ENCODE results near the gene ALX3.
"Not testable (repeated sequence)": the region's sequence is repeated elsewhere in the genome, so short reads cannot be mapped to it uniquely, and the experiment has no call there.

ALX3 gene

DNA sequence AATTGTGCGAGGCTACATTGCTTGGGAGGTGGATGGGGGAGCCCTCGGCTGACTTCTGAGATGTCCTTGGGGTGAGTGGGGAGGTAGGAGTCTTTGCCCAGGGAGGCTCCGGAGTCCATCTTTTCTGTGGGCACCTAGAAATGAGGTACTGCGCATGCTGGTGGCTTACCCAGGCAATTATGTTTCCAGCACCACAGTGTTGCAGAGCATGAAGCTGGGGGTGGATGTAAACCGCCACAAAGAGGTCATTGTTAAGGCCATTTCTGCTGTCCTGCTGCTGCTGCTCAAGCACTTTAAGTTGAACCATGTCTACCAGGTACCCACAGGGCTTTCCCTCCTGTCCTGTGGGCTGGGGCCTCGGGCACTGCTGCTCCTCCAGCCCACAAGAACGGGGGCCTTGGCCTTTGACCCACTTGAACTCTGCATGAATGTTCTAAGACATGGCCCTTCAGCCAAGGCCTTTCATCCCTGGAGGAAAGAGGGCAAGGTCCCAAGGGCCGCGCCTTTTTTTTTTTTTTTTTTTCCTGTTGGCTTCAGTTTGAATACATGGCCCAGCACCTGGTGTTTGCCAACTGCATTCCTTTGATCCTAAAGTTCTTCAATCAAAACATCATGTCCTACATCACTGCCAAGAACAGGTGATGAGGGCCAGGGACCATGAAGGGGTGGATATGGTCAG, 21.4 kb downstream of the ALX3 start:
- no peaks in the 10 kb centered on the region for H3K4me1 Mint-ChIP-seq
- no peaks in the 10 kb centered on the region for H3K9me3 Mint-ChIP-seq
- no peak overlapping the region for H3K4me3 Mint-ChIP-seq
- DNase-seq (no peak), ATAC-seq (no peak)
- H3K27ac Mint-ChIP-seq = peak overlapping the region in 1 of 2 donors; percentile 16
- H3K27me3 Mint-ChIP-seq = no peaks in the 10 kb centered on the region

DNA sequence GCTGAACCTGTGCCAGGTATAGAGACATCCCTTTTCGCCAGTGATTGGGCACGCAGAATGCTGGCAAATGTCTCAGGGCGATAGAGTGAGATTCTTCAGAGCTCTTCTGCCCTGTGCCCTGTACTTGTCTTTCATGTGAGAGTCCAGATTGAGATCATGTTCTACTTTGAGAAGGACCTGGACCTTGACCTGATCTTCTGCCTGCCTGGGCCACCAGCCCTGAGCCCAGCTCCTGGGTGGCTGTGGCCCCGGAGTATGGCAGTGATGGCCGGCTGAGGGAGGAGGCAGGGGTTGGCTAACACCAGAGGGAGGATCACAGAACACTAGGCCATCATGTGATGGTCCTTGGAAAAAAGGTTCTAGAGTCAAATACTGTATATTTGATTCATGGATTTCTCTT, 22.2 kb downstream of the ALX3 start:
- H3K27ac Mint-ChIP-seq = no peak overlapping the region
- H3K27me3 Mint-ChIP-seq = no peaks in the 10 kb centered on the region
- H3K9me3 Mint-ChIP-seq = no peaks in the 10 kb centered on the region

DNA sequence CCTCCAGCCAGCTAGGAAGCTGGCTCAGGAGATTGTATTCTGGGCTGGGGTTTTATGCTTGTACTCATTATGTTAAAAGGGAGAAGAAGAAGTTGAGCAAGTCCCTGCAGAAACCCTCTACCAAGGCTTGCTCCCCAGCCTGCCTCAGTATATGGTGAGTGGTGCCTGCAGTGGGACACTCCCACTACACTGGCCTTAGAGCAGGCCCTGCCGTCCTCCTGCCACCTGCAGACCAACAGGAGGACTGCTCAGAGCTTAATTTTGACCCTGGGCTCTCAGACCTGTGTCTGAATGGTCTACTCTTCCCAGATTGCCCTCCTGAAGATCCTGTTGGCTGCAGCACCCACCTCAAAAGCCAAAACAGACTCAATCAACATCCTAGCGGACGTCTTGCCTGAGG, 23.0 kb downstream of the ALX3 start:
- H3K4me1 Mint-ChIP-seq = no peaks in the 10 kb centered on the region
- no peak for ATAC-seq
- H3K4me3 Mint-ChIP-seq = no peak overlapping the region
- H3K27ac Mint-ChIP-seq = no peak overlapping the region
- DNase-seq = no peak
- H3K27me3 Mint-ChIP-seq = no peaks in the 10 kb centered on the region
- no peaks in the 10 kb centered on the region for H3K9me3 Mint-ChIP-seq

More for the DNA sequence above, 22.2 kb downstream of the ALX3 start:
- no peak for ATAC-seq
- H3K4me1 Mint-ChIP-seq = no peaks in the 10 kb centered on the region
- no peak for DNase-seq
- no peak overlapping the region for H3K4me3 Mint-ChIP-seq

DNA sequence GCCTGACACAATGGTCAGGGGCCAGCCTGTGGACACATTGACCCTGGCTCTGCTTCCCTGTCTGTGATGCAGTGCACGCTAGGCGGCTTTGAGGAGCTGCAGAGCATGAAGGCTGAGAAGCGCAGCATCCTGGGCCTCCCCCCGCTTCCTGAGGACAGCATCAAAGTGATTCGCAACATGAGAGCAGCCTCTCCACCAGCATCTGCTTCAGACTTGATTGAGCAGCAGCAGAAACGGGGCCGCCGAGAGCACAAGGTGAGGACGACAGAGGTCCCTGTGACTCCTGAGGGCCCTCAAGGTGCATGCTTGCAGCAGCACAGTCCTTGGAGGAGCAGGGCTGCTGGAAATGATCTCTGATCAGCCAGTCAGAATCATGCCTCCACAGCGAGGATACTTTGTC, 27.5 kb downstream of the ALX3 start:
- ATAC-seq (no peak), DNase-seq (no peak)
- no peak overlapping the region for H3K4me3 Mint-ChIP-seq
- no peaks in the 10 kb centered on the region for H3K9me3 Mint-ChIP-seq
- H3K4me1 Mint-ChIP-seq = peaks cover 18% of the 10 kb centered on the region
- no peaks in the 10 kb centered on the region for H3K27me3 Mint-ChIP-seq
- H3K27ac Mint-ChIP-seq = no peak overlapping the region

DNA sequence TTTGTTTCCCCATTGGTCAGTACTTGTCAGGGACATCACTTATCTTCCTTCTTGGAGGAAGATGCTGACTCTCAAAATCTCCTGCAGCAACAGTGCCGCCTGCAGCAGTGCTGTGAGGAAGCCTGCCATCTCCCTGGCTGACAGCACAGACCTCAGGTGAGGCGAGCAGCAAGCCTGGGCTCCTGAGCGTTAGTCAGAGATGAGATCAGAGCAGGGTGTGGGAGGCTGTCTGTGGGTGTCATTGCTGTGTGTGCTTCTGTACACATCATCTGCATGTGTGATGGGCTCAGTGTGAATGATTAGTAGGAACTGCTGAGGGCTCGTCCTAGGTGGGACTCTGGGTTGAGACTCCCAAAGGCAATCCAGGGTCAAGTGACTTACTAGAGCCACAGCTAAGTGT, 29.9 kb downstream of the ALX3 start:
- peak overlapping the region in 1 of 2 donors; percentile 80 for H3K27ac Mint-ChIP-seq
- DNase-seq (no peak), ATAC-seq (peak; percentile 39)
- no peak overlapping the region for H3K4me3 Mint-ChIP-seq
- no peaks in the 10 kb centered on the region for H3K9me3 Mint-ChIP-seq
- no peaks in the 10 kb centered on the region for H3K27me3 Mint-ChIP-seq
- H3K4me1 Mint-ChIP-seq = peaks cover 30% of the 10 kb centered on the region

DNA sequence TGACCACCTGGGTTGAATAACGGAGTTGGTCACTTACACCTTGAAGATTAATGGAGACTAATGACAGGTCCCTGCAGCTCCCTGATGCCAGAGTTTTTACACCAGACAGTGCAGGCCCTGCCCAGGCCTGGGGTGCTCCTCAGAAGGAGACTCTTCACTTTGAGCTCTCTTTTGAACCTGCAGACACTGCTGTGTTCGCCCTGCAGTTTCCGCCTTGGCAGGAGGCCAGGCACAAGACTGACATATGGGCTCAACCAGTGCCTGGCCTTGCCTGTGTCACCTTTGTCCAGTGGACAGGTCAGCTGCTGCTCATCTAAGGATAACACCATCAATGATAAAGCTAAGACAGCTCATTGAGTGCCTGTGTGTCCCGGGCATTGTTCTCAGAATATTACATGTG, 30.8 kb downstream of the ALX3 start:
- ATAC-seq (no peak), DNase-seq (no peak)
- no peak overlapping the region for H3K4me3 Mint-ChIP-seq
- no peaks in the 10 kb centered on the region for H3K27me3 Mint-ChIP-seq
- no peaks in the 10 kb centered on the region for H3K9me3 Mint-ChIP-seq
- H3K4me1 Mint-ChIP-seq = peaks cover 37% of the 10 kb centered on the region
- peak overlapping the region in 1 of 2 donors; percentile 34 for H3K27ac Mint-ChIP-seq

DNA sequence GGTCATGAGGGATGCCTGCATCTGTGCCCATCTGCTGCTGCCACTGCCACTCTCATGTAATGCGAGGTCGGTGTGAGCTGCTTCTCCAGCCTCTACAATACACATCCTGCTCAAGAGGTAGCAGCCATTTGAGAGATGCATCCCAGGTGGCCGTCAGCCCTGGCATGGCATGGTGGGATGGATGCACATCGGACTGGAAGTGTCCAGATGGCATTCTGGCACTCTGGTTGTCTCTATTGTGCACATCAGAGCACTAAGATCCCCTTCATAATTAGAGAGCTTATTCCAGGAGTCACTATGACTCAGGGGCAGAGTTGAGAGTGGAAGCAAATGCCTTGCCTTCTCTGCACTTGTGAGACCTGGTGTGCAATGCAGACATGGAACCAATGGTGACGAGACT, 32.2 kb downstream of the ALX3 start:
- no peak for DNase-seq
- no peak overlapping the region for H3K4me3 Mint-ChIP-seq
- no peak overlapping the region for H3K27ac Mint-ChIP-seq
- peaks cover 45% of the 10 kb centered on the region for H3K4me1 Mint-ChIP-seq
- H3K9me3 Mint-ChIP-seq = no peaks in the 10 kb centered on the region
- no peaks in the 10 kb centered on the region for H3K27me3 Mint-ChIP-seq
- no peak for ATAC-seq

DNA sequence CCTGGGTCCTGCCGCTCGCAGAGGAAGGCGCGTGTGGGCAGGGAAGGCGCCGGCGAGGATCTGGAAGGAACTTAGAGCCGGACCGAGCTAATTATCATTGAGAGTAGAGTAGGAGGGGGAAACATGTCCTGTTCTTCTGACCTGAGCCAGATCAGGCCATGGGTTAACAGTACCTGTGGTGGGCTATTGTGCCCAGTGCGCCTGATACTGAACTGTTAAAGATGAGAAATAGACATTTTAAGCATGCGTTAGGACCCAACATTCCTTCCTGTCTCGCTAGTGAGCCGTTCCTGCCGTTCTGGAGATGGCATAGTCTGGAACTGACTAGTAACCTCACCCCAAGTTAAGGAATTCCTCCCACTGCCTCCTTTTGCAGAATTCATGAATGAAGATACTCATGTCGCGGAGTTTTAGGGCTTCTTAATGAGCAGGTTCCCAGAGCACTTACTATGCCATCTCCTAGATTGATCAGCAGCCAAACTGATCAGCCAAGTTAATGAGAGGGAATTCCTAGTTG, 35.2 kb downstream of the ALX3 start:
- no peaks in the 10 kb centered on the region for H3K27me3 Mint-ChIP-seq
- peak overlapping the region; percentile 89 to 96 for H3K4me3 Mint-ChIP-seq
- ATAC-seq = no peak
- no peaks in the 10 kb centered on the region for H3K9me3 Mint-ChIP-seq
- no peak for DNase-seq
- H3K27ac Mint-ChIP-seq = peak overlapping the region; percentile 94 to 96
- peaks cover 62% of the 10 kb centered on the region for H3K4me1 Mint-ChIP-seq

DNA sequence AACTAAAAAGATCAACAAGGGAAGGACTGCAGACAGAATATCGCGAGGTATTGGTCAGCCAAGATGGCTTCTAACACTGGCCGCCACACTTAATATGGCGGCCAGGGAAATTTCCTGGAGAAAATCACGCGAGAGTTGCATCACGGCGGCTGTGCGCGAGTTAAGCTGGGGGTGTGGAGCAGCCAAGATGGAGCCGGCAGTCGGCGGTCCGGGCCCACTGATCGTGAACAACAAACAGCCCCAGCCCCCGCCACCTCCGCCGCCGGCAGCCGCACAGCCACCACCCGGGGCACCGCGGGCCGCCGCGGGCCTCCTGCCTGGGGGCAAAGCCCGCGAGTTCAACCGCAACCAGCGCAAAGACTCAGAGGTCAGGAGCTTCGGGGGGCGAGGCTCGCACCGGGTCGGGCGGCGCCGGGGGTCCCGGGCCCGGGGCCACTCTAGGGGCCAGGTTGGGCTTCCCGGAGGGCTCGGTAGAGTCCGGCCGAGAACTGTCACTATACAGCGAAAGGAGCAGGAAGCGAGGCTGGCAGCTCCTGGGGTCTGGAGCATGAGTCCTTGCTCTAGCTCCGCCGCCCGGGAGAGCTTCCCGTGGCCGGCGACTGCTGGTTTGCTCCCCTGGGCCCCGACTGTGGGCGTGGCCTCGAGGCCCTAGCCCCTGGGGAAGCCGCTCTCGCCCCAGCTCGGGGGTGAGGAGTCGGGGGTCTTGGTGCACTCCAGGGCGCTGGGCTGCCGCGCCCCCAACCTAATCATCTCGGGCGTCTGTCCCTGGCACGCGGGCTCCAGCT, 35.8 kb downstream of the ALX3 start, which contains the start of gene STRIP1:
STRIP1 (plus strand) TSS at position 174 of the 785 bp plus-strand sequence; CDS start at position 188, 14 bp downstream.
- Mint-ChIP-seq H3K27ac (peak within 1 kb of the TSS; percentile 94 to 96), H3K27me3 (no peaks in the 10 kb centered on the region), H3K4me3 (peak within 1 kb of the TSS; percentile 89 to 96), H3K9me3 (no peaks in the 10 kb centered on the region), H3K4me1 (peaks cover 56% of the 10 kb centered on the region)
- DNase-seq (peak; percentile 88 to 94), ATAC-seq (peak; percentile 95)

DNA sequence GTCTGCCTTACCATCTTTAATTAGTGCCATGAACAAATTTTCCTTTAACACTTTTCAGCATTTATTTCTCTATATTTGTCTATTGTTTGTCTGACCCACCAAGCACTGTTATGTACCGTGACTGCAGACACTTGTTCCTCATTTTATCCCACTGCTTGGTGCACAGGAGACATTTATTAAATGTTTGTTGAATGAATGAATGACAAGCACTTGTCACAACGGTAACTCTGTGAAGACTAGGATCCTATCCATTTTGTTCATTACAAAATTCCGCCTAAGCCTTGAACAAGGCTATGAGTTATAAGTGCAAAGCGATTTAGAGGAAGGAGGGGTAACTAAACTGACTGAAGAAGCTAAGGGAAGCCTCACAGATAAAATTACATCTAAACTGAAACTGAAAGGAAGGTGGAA, 36.4 kb downstream of the ALX3 start:
- DNase-seq = no peak
- Mint-ChIP-seq H3K4me1 (peaks cover 51% of the 10 kb centered on the region), H3K27me3 (no peaks in the 10 kb centered on the region), H3K9me3 (no peaks in the 10 kb centered on the region), H3K27ac (peak overlapping the region; percentile 42 to 69), H3K4me3 (peak overlapping the region; percentile 89 to 96)
- ATAC-seq = no peak

DNA sequence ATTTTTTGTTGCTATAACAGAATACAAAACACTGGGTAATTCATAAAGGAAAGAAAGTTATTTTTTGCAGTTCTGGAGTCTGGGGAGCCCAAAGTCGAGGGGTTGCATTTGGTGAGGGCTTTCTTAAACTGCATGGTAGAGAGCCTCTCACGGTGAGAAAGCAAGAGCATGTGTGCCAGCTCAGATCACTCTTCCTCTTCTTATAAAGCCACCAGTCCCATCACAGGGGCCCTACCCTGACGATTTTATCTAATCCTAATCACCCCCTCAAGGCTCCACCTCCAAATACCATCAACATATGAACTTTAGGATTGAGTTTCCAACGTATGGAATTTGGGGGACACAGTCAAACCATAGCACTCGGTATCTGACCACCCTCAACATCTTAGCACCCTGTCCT, 37.1 kb downstream of the ALX3 start:
- Mint-ChIP-seq H3K27me3 (no peaks in the 10 kb centered on the region), H3K27ac (peak overlapping the region in 1 of 2 donors; percentile 8), H3K9me3 (no peaks in the 10 kb centered on the region), H3K4me3 (no peak overlapping the region), H3K4me1 (peaks cover 50% of the 10 kb centered on the region)
- ATAC-seq (no peak), DNase-seq (no peak)

DNA sequence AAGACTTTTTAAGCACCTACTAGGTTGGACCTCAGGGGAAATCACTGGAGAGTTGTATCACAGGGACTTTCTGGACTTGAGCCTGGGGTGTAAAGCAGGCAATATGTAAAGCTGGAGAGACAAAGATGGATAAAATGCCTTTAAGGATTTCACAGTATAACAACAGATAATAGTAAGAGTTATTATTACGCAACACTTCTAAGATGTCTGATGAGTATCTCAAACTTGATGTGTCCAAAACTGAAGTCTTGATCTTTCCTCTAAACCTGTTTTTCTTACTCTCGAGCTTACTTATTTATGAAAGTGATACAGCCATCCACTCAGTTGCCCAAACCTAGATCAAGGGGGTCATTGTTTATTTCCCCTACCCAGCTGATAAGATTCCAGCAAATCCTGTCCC, 38.1 kb downstream of the ALX3 start:
- Mint-ChIP-seq H3K27me3 (no peaks in the 10 kb centered on the region), H3K27ac (no peak overlapping the region), H3K9me3 (no peaks in the 10 kb centered on the region), H3K4me3 (no peak overlapping the region), H3K4me1 (peaks cover 50% of the 10 kb centered on the region)
- no peak for DNase-seq
- ATAC-seq = no peak

DNA sequence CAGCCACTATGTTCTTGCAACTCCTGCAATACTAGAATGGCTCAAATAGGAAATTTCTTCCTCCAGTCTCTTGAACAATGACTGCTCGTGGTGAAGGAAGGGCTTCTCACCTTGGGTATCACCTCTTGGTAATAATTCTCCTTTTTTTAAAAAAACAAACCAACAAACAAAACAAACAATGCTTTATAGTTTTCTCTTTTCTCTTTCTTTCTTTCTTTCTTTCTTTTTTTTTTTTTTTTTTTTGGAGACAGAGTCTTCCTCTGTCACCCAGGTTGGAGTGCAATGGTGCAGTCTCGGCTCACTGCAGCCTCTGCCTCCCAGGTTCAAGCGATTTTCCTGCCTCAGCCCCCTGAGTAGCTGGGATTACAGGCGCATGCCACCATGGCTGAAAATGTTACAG, 39.8 kb downstream of the ALX3 start:
- Mint-ChIP-seq H3K4me1 (peaks cover 40% of the 10 kb centered on the region), H3K4me3 (peak overlapping the region; percentile 84 to 88), H3K27ac (peak overlapping the region; percentile 82 to 96)
- DNase-seq, H3K9me3 Mint-ChIP-seq, H3K27me3 Mint-ChIP-seq, ATAC-seq: not testable (repeated sequence)

DNA sequence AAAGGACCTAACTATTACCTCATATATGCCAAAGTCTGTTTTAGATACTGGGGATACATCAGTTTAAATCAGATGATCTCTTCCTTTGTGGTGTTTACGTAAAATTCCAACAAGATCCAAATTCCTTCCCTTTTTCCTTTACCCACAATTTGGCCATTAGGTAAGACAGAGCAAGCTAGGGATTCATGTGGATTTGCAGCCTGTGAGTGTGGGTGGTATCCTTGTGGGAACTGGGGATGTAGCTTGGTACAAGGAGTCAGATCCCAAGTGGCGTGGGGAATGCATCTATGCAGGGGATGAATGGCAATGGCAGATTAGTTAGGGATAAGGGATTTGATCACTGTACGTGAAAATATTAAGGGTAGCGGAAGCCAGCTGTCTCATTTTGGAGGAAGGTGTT, 45.9 kb downstream of the ALX3 start:
- H3K4me3 Mint-ChIP-seq = no peak overlapping the region
- no peaks in the 10 kb centered on the region for H3K4me1 Mint-ChIP-seq
- H3K9me3 Mint-ChIP-seq = no peaks in the 10 kb centered on the region
- DNase-seq (no peak), ATAC-seq (no peak)
- no peaks in the 10 kb centered on the region for H3K27me3 Mint-ChIP-seq
- H3K27ac Mint-ChIP-seq = no peak overlapping the region

DNA sequence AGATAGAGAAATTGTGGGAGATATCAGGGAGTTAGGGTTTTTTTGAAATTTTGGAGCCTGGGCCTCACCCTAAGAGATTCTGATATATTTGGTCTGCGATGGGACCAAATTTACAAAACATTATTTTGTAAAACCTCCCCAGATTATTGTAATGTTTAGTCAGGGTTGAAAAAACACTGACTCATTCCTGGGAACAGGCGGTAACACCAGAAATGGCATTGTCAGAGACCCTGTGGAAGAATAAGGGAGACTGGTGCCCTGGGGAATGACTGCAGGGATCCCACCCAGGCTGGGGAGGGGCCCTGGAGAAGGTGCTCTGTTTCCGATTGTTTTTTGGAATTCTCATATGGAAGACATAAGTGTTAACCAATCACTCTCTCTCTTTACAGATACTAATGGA, 49.2 kb downstream of the ALX3 start:
- no peak for ATAC-seq
- H3K27me3 Mint-ChIP-seq = no peaks in the 10 kb centered on the region

DNA sequence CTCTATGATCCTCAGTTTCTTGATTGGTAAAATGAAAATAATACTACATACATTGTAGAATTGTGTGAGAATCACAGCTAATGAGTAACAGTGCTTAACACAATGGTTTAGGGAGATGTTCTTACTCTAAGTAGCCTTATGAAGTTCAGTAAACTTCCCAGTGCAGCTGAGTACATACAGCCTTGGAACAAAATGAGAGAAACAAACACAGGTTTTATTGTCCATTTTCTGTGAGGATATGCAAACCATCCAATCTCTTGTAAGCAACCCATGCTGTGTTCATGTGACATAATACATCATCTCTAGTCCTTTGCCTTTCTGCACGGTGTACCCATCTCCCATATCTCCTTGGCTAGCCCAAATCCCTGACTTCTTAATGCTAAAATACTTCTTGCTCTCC, 50.7 kb downstream of the ALX3 start:
- DNase-seq = no peak
- no peaks in the 10 kb centered on the region for H3K9me3 Mint-ChIP-seq
- no peak overlapping the region for H3K4me3 Mint-ChIP-seq
- H3K4me1 Mint-ChIP-seq = no peaks in the 10 kb centered on the region
- H3K27ac Mint-ChIP-seq = no peak overlapping the region
- no peak for ATAC-seq
- H3K27me3 Mint-ChIP-seq = no peaks in the 10 kb centered on the region

More for the DNA sequence above, 49.2 kb downstream of the ALX3 start:
- no peaks in the 10 kb centered on the region for H3K4me1 Mint-ChIP-seq
- H3K27ac Mint-ChIP-seq = no peak overlapping the region
- no peak overlapping the region for H3K4me3 Mint-ChIP-seq
- DNase-seq = no peak
- no peaks in the 10 kb centered on the region for H3K9me3 Mint-ChIP-seq
